Cerebellar cortex (tissue), 1 donor: ENCODE results near the gene MAGEA9.
"Not testable (repeated sequence)": the region's sequence is repeated elsewhere in the genome, so short reads cannot be mapped to it uniquely, and the experiment has no call there.

ENCODE experiments used
- DNase-seq: peaks from one replicate; pipeline ENCODE4 v3.0.0-alpha.2; 2015; ENCODE audit warnings: low spot score

Gene MAGEA9

GRCh38 chrX:149807747-149808458 is 26.2 kb downstream of the MAGEA9 start:
- DNase-seq, result no peak

- DNase-seq, result no peak
These were observed 36.9 kb downstream of the MAGEA9 start for GRCh38 chrX:149818652-149819051.

- DNase-seq, result no peak
These were observed 37.6 kb downstream of the MAGEA9 start for GRCh38 chrX:149819371-149819770.

GRCh38 chrX:149825424-149825823 is 43.7 kb downstream of the MAGEA9 start:
- DNase-seq, result no peak

- no peak for DNase-seq
These were observed 45.5 kb downstream of the MAGEA9 start for GRCh38 chrX:149827254-149827653.

- DNase-seq, result no peak
These were observed 48.0 kb downstream of the MAGEA9 start for GRCh38 chrX:149829751-149830191.

- DNase-seq, result peak; percentile 0
These were observed 48.6 kb downstream of the MAGEA9 start for GRCh38 chrX:149830192-149830873.

DNA sequence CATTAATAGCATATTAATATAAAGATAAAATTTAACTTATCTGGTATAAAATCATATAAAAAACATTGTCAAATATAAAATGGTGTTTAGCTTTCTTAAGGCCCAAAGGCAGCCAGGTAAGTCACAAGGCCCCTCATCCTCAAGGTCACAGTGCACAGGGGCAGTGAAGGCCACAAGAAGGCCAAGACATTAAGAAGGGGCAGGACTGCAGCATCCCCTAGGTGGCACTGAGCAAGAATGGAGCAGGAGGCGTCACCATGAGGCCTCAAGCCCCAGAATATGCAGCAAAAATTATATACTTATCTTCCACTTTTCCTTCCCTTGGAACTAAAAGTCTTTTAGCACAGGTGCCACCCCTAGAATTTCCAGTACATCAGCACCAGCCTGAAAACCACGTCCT is 49.7 kb downstream of the MAGEA9 start:
- no peak for DNase-seq

DNA sequence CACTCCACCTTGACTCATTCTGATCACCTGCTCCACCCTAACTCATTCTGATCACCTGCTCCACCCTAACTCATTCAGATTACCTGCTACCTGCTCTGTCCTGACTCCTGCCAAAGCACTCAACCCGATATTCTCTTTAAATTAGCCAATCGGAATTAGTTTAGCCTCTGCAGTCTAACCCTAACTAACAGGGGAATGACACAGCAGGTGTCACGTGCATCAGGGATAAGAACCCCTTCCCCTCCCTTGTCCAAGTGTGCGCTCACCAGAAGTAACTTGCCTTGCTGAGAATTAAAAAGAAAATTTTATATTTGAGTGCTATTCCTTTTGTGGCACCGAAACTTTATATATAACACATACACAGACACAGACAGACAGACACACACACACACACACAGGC is 55.0 kb downstream of the MAGEA9 start:
- not testable (repeated sequence) for DNase-seq

- DNase-seq, result no peak
These were observed 55.4 kb downstream of the MAGEA9 start for GRCh38 chrX:149837167-149837566.
